Amniotic epithelial cell (primary cell): ENCODE results near the gene OAF.

ENCODE experiments used
- DNase-seq: peaks from one replicate; pipeline ENCODE4 v3.0.0-alpha.2; 2010; ENCODE audit warnings: low read depth

The OAF gene

GRCh38 chr11:120224361-120224760, 13.5 kb downstream of the OAF start:
- no peak for DNase-seq

GRCh38 chr11:120224972-120225909, 14.4 kb downstream of the OAF start:
- DNase-seq = no peak

GRCh38 chr11:120226242-120226641, 15.4 kb downstream of the OAF start:
- DNase-seq = no peak

- DNase-seq = no peak
These were observed 15.9 kb downstream of the OAF start for GRCh38 chr11:120226714-120227113.

GRCh38 chr11:120227228-120227852, 16.5 kb downstream of the OAF start:
- no peak for DNase-seq

- no peak for DNase-seq
These were observed 18.1 kb downstream of the OAF start for GRCh38 chr11:120228794-120229384.

- peak; percentile 29 for DNase-seq
These were observed 18.9 kb downstream of the OAF start for GRCh38 chr11:120229451-120230424.

- no peak for DNase-seq
These were observed 19.7 kb downstream of the OAF start for GRCh38 chr11:120230433-120231071.

- DNase-seq = no peak
These were observed 21.1 kb downstream of the OAF start for GRCh38 chr11:120231963-120232362.

- DNase-seq = no peak
These were observed 22.5 kb downstream of the OAF start for GRCh38 chr11:120233207-120233803.

- peak; percentile 54 for DNase-seq
These were observed 24.3 kb downstream of the OAF start for GRCh38 chr11:120235024-120235628.

- peak; percentile 11 for DNase-seq
These were observed 25.6 kb downstream of the OAF start for GRCh38 chr11:120236169-120237107.

GRCh38 chr11:120238968-120239620, 28.3 kb downstream of the OAF start:
- DNase-seq = no peak

GRCh38 chr11:120239713-120240640, 29.1 kb downstream of the OAF start, which contains the start of gene POU2F3:
Gene POU2F3, plus strand, starts transcription at chr11:120240140. Its CDS starts 204 bp downstream, at chr11:120240344.
- DNase-seq = no peak

- no peak for DNase-seq
These were observed 30.0 kb downstream of the OAF start for GRCh38 chr11:120240866-120241265.

- no peak for DNase-seq
These were observed 30.4 kb downstream of the OAF start for GRCh38 chr11:120241277-120241676.

GRCh38 chr11:120243221-120243620, 32.4 kb downstream of the OAF start:
- no peak for DNase-seq
